Choroid plexus epithelial cell (primary cell): ENCODE data around the gene SNRPA1.

ENCODE experiments used
- DNase-seq: peaks from one replicate; pipeline ENCODE4 v3.0.0-alpha.2; 2010; ENCODE audit warnings: low read depth
- H3K4me3 ChIP-seq: 2 replicates; pipeline ENCODE4 v1.5.1; 2011; ENCODE audit warnings: low read depth, mild to moderate bottlenecking, control low read depth, low read length, moderate library complexity
- TF ChIP-seq, protein P1 (sequence below): conservative IDR thresholded peaks from 2 replicates; pipeline ENCODE4 v1.5.1; 2011; ENCODE audit warnings: low read depth, mild to moderate bottlenecking, control low read depth, inconsistent platforms, low read length, moderate library complexity

The SNRPA1 gene

DNA sequence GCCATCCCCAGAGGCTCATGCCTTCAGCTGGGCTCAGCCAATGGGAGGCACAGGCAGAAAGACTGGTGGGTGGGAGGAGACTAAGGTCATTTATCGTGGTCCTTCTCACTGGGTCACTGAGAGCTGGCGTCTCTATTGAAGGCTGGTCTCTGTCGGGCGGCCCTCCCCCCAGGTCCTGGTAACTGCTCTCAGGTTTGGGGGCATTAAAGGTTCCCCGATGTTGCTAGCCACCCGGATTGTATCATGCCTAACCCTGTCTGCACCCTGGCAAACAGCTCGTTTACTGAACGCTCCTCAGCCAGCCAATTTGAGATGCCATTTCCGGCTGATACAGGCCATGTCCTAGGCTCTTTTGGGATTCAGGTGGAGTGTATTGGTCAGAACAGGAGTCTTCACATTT lies 28.3 kb downstream of the SNRPA1 start:
- TF ChIP-seq, protein P1, sequence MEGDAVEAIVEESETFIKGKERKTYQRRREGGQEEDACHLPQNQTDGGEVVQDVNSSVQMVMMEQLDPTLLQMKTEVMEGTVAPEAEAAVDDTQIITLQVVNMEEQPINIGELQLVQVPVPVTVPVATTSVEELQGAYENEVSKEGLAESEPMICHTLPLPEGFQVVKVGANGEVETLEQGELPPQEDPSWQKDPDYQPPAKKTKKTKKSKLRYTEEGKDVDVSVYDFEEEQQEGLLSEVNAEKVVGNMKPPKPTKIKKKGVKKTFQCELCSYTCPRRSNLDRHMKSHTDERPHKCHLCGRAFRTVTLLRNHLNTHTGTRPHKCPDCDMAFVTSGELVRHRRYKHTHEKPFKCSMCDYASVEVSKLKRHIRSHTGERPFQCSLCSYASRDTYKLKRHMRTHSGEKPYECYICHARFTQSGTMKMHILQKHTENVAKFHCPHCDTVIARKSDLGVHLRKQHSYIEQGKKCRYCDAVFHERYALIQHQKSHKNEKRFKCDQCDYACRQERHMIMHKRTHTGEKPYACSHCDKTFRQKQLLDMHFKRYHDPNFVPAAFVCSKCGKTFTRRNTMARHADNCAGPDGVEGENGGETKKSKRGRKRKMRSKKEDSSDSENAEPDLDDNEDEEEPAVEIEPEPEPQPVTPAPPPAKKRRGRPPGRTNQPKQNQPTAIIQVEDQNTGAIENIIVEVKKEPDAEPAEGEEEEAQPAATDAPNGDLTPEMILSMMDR, result no peak
- no peak overlapping the region for H3K4me3 ChIP-seq
- DNase-seq, result no peak

- peak; percentile 38 for DNase-seq
- TF ChIP-seq, protein P1, result no peak
- no peak overlapping the region for H3K4me3 ChIP-seq
Measured at GRCh38 chr15:101266034-101266433, 29.0 kb downstream of the SNRPA1 start.

DNA sequence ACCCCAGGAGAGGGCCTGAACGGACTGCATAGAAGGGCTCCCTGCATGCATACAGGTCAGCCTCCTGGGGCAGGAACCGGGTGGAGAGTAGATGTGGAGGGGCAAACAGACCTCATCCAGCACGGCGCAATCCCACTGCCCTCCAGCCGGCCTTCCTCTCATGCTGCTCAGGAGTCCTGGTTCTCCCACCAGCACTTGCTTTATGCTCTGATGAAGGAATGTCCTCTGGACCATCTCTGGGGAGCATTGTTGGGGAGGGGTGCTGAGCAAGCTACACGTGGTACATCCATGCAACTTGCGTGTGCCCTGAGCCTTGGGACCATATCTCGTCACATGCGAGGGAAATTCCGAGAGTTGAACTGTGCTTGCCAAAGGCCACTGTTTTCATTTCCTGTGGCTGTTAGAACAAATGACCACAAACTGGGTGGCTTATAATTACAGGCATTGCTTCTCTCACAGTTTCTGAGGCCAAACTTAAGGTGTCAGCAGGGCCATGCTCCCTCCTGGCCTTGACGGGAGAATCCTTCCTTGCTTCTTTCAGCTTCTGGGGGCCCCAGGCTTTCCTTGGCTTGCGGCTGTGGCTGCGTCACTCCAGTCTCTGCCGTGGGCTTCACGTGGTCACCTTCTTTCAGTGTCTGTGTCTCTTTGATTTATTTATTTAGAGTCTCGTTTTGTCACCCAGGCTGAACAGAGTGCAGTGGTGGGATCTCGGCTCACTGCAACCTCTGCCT lies 30.0 kb downstream of the SNRPA1 start:
- TF ChIP-seq, protein P1, result no peak
- DNase-seq, result peak; percentile 61
- H3K4me3 ChIP-seq, result no peak overlapping the region

DNA sequence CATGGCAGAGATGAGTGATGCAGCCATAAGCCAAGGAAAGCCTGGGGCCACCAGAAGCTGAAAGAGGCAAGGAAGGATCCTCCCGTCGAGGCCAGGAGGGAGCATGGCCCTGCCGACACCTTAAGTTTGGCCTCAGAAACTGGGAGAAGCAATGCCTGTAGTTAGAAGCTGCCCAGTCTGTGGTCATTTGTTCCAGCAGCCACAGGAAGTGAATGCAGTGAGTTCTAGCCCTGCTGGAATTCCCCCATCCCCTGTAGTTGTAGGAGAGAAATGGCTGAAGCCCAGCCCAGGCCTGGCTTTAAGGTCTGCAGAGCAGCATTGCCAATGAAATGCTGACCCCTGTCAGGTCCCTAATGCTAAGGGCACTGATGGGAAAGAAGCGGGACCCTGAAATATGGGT lies 31.0 kb downstream of the SNRPA1 start:
- peak; percentile 66 for DNase-seq
- TF ChIP-seq, protein P1, result no peak
- no peak overlapping the region for H3K4me3 ChIP-seq

- no peak overlapping the region for H3K4me3 ChIP-seq
- TF ChIP-seq, protein P1, result no peak
- no peak for DNase-seq
Measured at GRCh38 chr15:101262551-101262950, 32.5 kb downstream of the SNRPA1 start.

DNA sequence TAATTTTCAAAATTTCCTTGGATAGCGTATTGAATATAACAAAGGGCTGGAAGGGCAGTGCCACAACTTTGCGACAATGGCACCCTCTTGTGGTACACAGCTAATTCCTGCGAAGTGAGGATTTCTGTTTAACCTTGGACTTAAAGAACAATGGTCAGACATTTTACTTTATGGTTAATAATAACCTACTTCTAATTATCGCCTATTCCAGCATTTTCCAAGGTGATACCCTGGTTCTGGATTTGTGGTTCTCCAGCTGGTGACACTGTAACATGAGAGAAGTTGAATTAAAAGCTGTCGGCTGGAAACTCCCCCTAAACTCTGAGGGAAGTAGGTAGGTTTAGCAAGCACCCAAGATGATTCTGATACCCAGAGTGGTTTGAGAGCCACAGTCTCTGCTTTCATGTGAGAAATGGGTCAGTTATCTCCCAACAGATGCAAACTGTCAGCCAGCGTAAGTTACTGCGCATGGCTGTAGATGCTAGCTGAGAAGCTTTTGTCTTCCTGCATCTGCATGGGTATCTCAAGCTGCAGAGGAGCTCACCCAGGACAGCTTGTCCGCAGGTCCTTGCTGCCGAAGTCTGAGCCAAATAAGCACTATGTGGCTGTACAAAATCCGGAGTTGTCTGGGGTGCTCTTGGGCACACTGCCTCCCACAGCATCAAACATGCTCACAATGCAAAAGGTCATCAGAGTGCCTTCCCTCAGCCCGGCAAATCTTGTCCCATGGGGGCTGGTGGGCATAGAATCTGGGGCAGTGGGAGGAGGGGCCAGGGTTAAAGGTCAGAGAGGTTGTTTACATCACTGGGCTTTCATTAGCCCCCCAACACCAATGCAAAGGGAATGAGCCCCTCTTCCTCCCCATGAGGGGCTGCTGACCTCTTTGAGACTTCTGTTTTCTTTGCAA lies 36.6 kb downstream of the SNRPA1 start:
- H3K4me3 ChIP-seq, result no peak overlapping the region
- DNase-seq, result peak; percentile 90
- TF ChIP-seq, protein P1, result peak; percentile 88

GRCh38 chr15:101256757-101257156 lies 38.3 kb downstream of the SNRPA1 start:
- no peak for DNase-seq

More at GRCh38 chr15:101256757-101257156, 38.3 kb downstream of the SNRPA1 start:
- TF ChIP-seq, protein P1, result peak; percentile 49
- no peak overlapping the region for H3K4me3 ChIP-seq
